ENCODE data around the gene PTPA. TPM values are rescaled to one million over a fixed set of nuclear protein-coding genes. Genes with fewer than 3 reads are reported as not detected.
"Not testable (repeated sequence)": the region's sequence is repeated elsewhere in the genome, so short reads cannot be mapped to it uniquely, and the experiment has no call there.

PTPA gene
- total RNA-seq, 3 donors from 2014 or later: 95.3 to 109 (median 109) TPM

- Histone ChIP-seq H3K36me3 (ENCODE audit: low read depth) (peaks cover 4% of the 10 kb centered on the region), H3K4me3 (no peak overlapping the region), H3K9me3 (no peaks in the 10 kb centered on the region), H3K4me1 (ENCODE audit: low read depth) (peaks cover 26% of the 10 kb centered on the region)
- no peak for TF ChIP-seq CTCF (IDR thresholded peaks at IDR 0.05)
- intact Hi-C loops (cut with DNase I, micrococcal nuclease): no loop called here
- DNase-seq (peak in 1 of 3 donors; percentile 35), ATAC-seq (no peak)
Measured at GRCh38 chr9:129108083-129108804, 3.0 kb upstream of the PTPA start.

GRCh38 chr9:129108805-129109536, 2.2 kb upstream of the PTPA start:
- DNase-seq: peak in 1 of 3 donors; percentile 77
- Histone ChIP-seq H3K9me3 (no peaks in the 10 kb centered on the region), H3K36me3 (ENCODE audit: low read depth) (peaks cover 4% of the 10 kb centered on the region), H3K4me1 (ENCODE audit: low read depth) (peaks cover 27% of the 10 kb centered on the region), H3K4me3 (no peak overlapping the region)
- intact Hi-C loops (cut with DNase I, micrococcal nuclease): no loop called here
- TF ChIP-seq CTCF (IDR thresholded peaks at IDR 0.05): no peak
- no peak for ATAC-seq

- no peak for ATAC-seq
- Histone ChIP-seq H3K4me3 (no peak overlapping the region), H3K36me3 (ENCODE audit: low read depth) (peaks cover 4% of the 10 kb centered on the region), H3K9me3 (no peaks in the 10 kb centered on the region), H3K4me1 (ENCODE audit: low read depth) (peaks cover 31% of the 10 kb centered on the region)
- TF ChIP-seq CTCF (IDR thresholded peaks at IDR 0.05): no peak
- intact Hi-C loops (cut with DNase I, micrococcal nuclease): no loop called here
- peak in 1 of 3 donors; percentile 35 for DNase-seq
Measured at GRCh38 chr9:129109537-129109903, 1.7 kb upstream of the PTPA start.

GRCh38 chr9:129109952-129110739, 1.1 kb upstream of the PTPA start:
- Histone ChIP-seq H3K36me3 (ENCODE audit: low read depth) (peaks cover 4% of the 10 kb centered on the region), H3K4me3 (peak overlapping the region; percentile 36), H3K9me3 (no peaks in the 10 kb centered on the region), H3K4me1 (ENCODE audit: low read depth) (peaks cover 36% of the 10 kb centered on the region)
- no peak for DNase-seq
- no peak for TF ChIP-seq CTCF (IDR thresholded peaks at IDR 0.05)
- intact Hi-C loops (cut with DNase I, micrococcal nuclease): no loop called here
- ATAC-seq: peak; percentile 48

- Histone ChIP-seq H3K9me3 (no peaks in the 10 kb centered on the region), H3K4me1 (ENCODE audit: low read depth) (peaks cover 36% of the 10 kb centered on the region), H3K36me3 (ENCODE audit: low read depth) (peaks cover 4% of the 10 kb centered on the region), H3K4me3 (peak overlapping the region; percentile 72)
- DNase-seq: peak in 2 of 3 donors; percentile 52 to 73
- peak; percentile 12 for ATAC-seq
- intact Hi-C loops (cut with DNase I, micrococcal nuclease): no loop called here
- TF ChIP-seq CTCF (IDR thresholded peaks at IDR 0.05): no peak
Measured at GRCh38 chr9:129111528-129112151, 425 bp downstream of the PTPA start.

GRCh38 chr9:129112526-129112925, 1.3 kb downstream of the PTPA start:
- H3K4me3 ChIP-seq; H3K9me3 ChIP-seq; ATAC-seq; H3K36me3 ChIP-seq (ENCODE audit: low read depth); intact Hi-C loops (cut with DNase I, micrococcal nuclease); DNase-seq: not testable (repeated sequence)
- H3K4me1 ChIP-seq (ENCODE audit: low read depth): peaks cover 36% of the 10 kb centered on the region

Measured in mucosa of descending colon (tissue), 3 donors.